ENCODE data around the gene MYH14. TPM values are rescaled to one million over a fixed set of nuclear protein-coding genes. Genes with fewer than 3 reads are reported as not detected.

The MYH14 gene
- total and polyA plus RNA-seq, 9 of the 15 experiments (the other 6 are each of a cell fraction or from before 2014, with no cell fraction given), result 0.04 to 0.86 (median 0.19) TPM; not detected in 2

- Histone ChIP-seq H3K9me3 (replicated peaks; ENCODE audit: control insufficient read depth, insufficient read depth, low read depth, low read length) (no peaks in the 10 kb centered on the region), H4K20me1 (replicated peaks; ENCODE audit: control insufficient read depth, insufficient read depth, low read length) (no peaks in the 10 kb centered on the region), H2AFZ (ENCODE audit: low read depth, low read length) (no peak overlapping the region), H3K4me1 (replicated peaks in 1 of 2; ENCODE audit: control insufficient read depth in 2 of 2, insufficient read depth in 2 of 2, low read length in 2 of 2) (no peaks in the 10 kb centered on the region), H3K36me3 (ENCODE audit: control insufficient read depth, insufficient read depth, low read length) (no peaks in the 10 kb centered on the region), H3K79me2 (ENCODE audit: control insufficient read depth, insufficient read depth, low read length) (no peaks in the 10 kb centered on the region), H3K27me3 (ENCODE audit: control insufficient read depth in 2 of 2, insufficient read depth in 2 of 2, low read length in 2 of 2) (peaks cover 2 to 11% of the 10 kb centered on the region in 2 experiments), H3K4me3 (no peak overlapping the region), H3K9ac (ENCODE audit: insufficient read depth in 1 of 2, low read depth in 2 of 2, low read length in 2 of 2) (no peak overlapping the region), H3K27ac (ENCODE audit: extremely low read depth, low read depth, low read length) (no peak overlapping the region), H3K9me1 (ENCODE audit: control insufficient read depth, insufficient read depth, low read length) (no peaks in the 10 kb centered on the region), H3K4me2 (ENCODE audit: insufficient read depth, low read length) (no peak overlapping the region)
- no peak for TF ChIP-seq GTF2A2 (tag; IDR thresholded peaks at IDR 0.05)
- TF ChIP-seq, protein P1, sequence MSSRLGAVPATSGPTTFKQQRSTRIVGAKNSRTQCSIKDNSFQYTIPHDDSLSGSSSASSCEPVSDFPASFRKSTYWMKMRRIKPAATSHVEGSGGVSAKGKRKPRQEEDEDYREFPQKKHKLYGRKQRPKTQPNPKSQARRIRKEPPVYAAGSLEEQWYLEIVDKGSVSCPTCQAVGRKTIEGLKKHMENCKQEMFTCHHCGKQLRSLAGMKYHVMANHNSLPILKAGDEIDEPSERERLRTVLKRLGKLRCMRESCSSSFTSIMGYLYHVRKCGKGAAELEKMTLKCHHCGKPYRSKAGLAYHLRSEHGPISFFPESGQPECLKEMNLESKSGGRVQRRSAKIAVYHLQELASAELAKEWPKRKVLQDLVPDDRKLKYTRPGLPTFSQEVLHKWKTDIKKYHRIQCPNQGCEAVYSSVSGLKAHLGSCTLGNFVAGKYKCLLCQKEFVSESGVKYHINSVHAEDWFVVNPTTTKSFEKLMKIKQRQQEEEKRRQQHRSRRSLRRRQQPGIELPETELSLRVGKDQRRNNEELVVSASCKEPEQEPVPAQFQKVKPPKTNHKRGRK (tag; IDR thresholded peaks at IDR 0.05), result no peak
- TF ChIP-seq WHSC1 (IDR thresholded peaks at IDR 0.05; ENCODE audit: low read length), result no peak
- no peak for TF ChIP-seq CEBPG (CRISPR knock-in tag; IDR thresholded peaks at IDR 0.05)
- TF ChIP-seq CEBPG (tag; conservative IDR thresholded peaks at IDR 0.05 in 1 of 2, IDR thresholded peaks at IDR 0.05 in 1 of 2), result no peak
- no peak for TF ChIP-seq SETDB1 (IDR thresholded peaks at IDR 0.05; ENCODE audit: low read length)
- CTCF ChIA-PET (ENCODE audit: low intra/inter-chr PET ratio), result no interaction called here
- ATAC-seq (no peak), DNase-seq (ENCODE audit: extremely low read depth in 1 of 4, low spot score in 3 of 4) (no peak), FAIRE-seq (no peak)
- BruUV-seq (replicated peaks), result no TSS peak
- WGBS (ENCODE audit: insufficient coverage, low coverage, missing lambda C conversion rate), result 0% methylated on average over 1 of the region's 1 CpG
- in situ Hi-C loops (cut with MboI), result no loop called here
- intact Hi-C loops (cut with micrococcal nuclease), result no loop called here
- POLR2A ChIA-PET, result no interaction called here
Observed at GRCh38 chr19:50184196-50184595, 19.2 kb upstream of the MYH14 start.

Measured in K562 (cell line).